HEK293 (cell line): ENCODE measurements around the gene EPHA2.

Experiments
- CTCF ChIA-PET: fragments of 350-600 bp; formaldehyde crosslinking; extraction: SDS; loops from one replicate; lab custom pipeline; 2021; ENCODE audit warnings: antibody characterized with exemption; lab: Yijun Ruan, JAX
- POLR2A ChIA-PET: fragments of 300-600 bp; formaldehyde crosslinking; extraction: SDS; loops from one replicate; lab custom pipeline; 2020; ENCODE audit warnings: antibody characterized with exemption, inconsistent platforms; lab: Yijun Ruan, JAX
- H3K27ac ChIP-seq: fragments of 200-500 bp; sonication (Bioruptor generic); 2 replicates; pipeline ENCODE4 v1.5.1; 2014; ENCODE audit warnings: low read depth, low read length, control low read depth, inconsistent platforms; ENCODE audit errors: extremely low read depth
- H3K36me3 ChIP-seq, 2 experiments: fragments of 200-500 bp in 1 of 2; sonication (Bioruptor generic) in 1 of 2; 1 replicate in 1 of 2; 2 replicates in 1 of 2; pipeline ENCODE4 v1.5.1; 2014 to 2017; ENCODE audit warnings: inconsistent platforms in 2 of 2, low read length in 2 of 2; ENCODE audit not compliant: control insufficient read depth in 2 of 2, insufficient read depth in 1 of 2
- H3K4me1 ChIP-seq: fragments of 200-500 bp; sonication (Bioruptor generic); 2 replicates; pipeline ENCODE4 v1.5.1; 2014; ENCODE audit warnings: mild to moderate bottlenecking, low read length, inconsistent platforms; ENCODE audit not compliant: control insufficient read depth, insufficient read depth
- H3K4me3 ChIP-seq: 2 replicates; pipeline ENCODE4 v1.5.1; 2011; ENCODE audit warnings: low read depth, mild to moderate bottlenecking, control low read depth, low read length, moderate library complexity
- H3K9me3 ChIP-seq: fragments of 200-500 bp; sonication (Bioruptor generic); 2 replicates; pipeline ENCODE4 v1.5.1; 2014; ENCODE audit warnings: low read depth, low read length, inconsistent platforms; ENCODE audit not compliant: control insufficient read depth, insufficient read depth
- EGR2 ChIP-seq: fragments of 450-650 bp; formaldehyde crosslinking; IDR thresholded peaks from 2 replicates; pipeline ENCODE4 v1.5.1; 2016; ENCODE audit warnings: low read depth, missing biosample characterization, missing genetic modification characterization
- GLI2 ChIP-seq: fragments of 450-650 bp; formaldehyde crosslinking; IDR thresholded peaks from 2 replicates; pipeline ENCODE4; 2017; ENCODE audit warnings: missing biosample characterization, missing genetic modification characterization, low read depth, borderline replicate concordance
- GLI4 ChIP-seq: fragments of 450-650 bp; formaldehyde crosslinking; IDR thresholded peaks from 2 replicates; pipeline ENCODE4 v1.5.1; 2016; ENCODE audit warnings: missing biosample characterization, missing genetic modification characterization
- KLF17 ChIP-seq: fragments of 450-650 bp; formaldehyde crosslinking; IDR thresholded peaks from 2 replicates; pipeline ENCODE4 v1.5.1; 2016; ENCODE audit warnings: missing biosample characterization, missing genetic modification characterization
- ZBTB17 ChIP-seq: fragments of 450-650 bp; formaldehyde crosslinking; IDR thresholded peaks from 2 replicates; pipeline ENCODE4 v1.5.1; 2016; ENCODE audit warnings: missing biosample characterization, missing genetic modification characterization
- ZFP3 ChIP-seq: fragments of 450-650 bp; formaldehyde crosslinking; IDR thresholded peaks from 2 replicates; pipeline ENCODE4 v1.5.1; 2016; ENCODE audit warnings: low read depth, missing biosample characterization, missing genetic modification characterization
- ZIC2 ChIP-seq: fragments of 450-650 bp; formaldehyde crosslinking; IDR thresholded peaks from 2 replicates; pipeline ENCODE4 v1.5.1; 2016; ENCODE audit warnings: missing biosample characterization, missing genetic modification characterization
- ZNF174 ChIP-seq: fragments of 450-650 bp; formaldehyde crosslinking; IDR thresholded peaks from 2 replicates; pipeline ENCODE4 v1.5.0; 2017; ENCODE audit warnings: missing biosample characterization, mild to moderate bottlenecking, missing genetic modification characterization
- ZNF239 ChIP-seq: fragments of 450-650 bp; formaldehyde crosslinking; IDR thresholded peaks from 2 replicates; pipeline ENCODE4 v1.5.1; 2016; ENCODE audit warnings: missing biosample characterization, missing genetic modification characterization
- ZNF555 ChIP-seq: fragments of 450-650 bp; formaldehyde crosslinking; conservative IDR thresholded peaks from 2 replicates; pipeline ENCODE4 v1.5.1; 2017; ENCODE audit warnings: missing biosample characterization, mild to moderate bottlenecking, missing genetic modification characterization, inconsistent platforms
- ZNF654 ChIP-seq: fragments of 450-650 bp; formaldehyde crosslinking; IDR thresholded peaks from 2 replicates; pipeline ENCODE4 v1.5.1; 2016; ENCODE audit warnings: low read depth, missing biosample characterization, missing genetic modification characterization
- ZSCAN16 ChIP-seq: fragments of 450-650 bp; formaldehyde crosslinking; IDR thresholded peaks from 2 replicates; pipeline ENCODE4 v1.5.1; 2016; ENCODE audit warnings: missing biosample characterization, missing genetic modification characterization
- TF ChIP-seq, protein P1 (sequence below): fragments of 450-650 bp; formaldehyde crosslinking; IDR thresholded peaks from 2 replicates; pipeline ENCODE4 v1.5.1; 2016; ENCODE audit warnings: missing biosample characterization, missing genetic modification characterization, borderline replicate concordance
- TF ChIP-seq, protein P2 (sequence below): fragments of 450-650 bp; IDR thresholded peaks from 2 replicates; pipeline ENCODE4 v1.5.1; 2018; ENCODE audit warnings: missing biosample characterization, mild to moderate bottlenecking, missing genetic modification characterization
- TF ChIP-seq, protein P3 (sequence below): fragments of 450-650 bp; formaldehyde crosslinking; IDR thresholded peaks from 2 replicates; pipeline ENCODE4 v1.5.1; 2016; ENCODE audit warnings: missing biosample characterization, missing genetic modification characterization
- TF ChIP-seq, protein P4 (sequence below): fragments of 450-650 bp; formaldehyde crosslinking; IDR thresholded peaks from 2 replicates; pipeline ENCODE4 v1.5.1; 2016; ENCODE audit warnings: missing biosample characterization, missing genetic modification characterization

EPHA2 gene

DNA sequence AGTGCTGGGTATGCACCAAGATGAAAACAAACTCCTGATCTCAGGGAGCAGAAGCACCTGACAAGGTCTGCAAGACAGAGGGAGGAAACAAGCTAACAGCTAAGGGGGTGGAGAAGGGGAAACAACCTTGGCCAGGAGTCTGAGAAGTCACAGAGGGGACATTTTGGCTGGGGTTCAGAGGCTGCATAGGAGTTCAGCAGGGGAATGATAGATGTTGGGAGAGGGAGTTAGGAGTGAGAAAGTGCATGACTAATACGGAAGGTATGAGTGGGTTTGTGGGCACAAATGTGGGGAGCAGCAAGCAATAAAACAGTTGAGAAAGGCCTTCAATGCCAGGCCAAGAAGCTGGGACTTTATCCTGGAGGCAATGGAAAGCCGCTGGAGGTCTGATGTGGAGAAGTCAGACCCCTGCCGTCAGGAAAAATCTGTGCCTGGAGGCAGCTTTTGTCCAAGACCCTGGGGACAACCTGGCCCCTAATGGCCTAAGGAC, 16.4 kb downstream of the EPHA2 start (continued):
- TF ChIP-seq, protein P1, sequence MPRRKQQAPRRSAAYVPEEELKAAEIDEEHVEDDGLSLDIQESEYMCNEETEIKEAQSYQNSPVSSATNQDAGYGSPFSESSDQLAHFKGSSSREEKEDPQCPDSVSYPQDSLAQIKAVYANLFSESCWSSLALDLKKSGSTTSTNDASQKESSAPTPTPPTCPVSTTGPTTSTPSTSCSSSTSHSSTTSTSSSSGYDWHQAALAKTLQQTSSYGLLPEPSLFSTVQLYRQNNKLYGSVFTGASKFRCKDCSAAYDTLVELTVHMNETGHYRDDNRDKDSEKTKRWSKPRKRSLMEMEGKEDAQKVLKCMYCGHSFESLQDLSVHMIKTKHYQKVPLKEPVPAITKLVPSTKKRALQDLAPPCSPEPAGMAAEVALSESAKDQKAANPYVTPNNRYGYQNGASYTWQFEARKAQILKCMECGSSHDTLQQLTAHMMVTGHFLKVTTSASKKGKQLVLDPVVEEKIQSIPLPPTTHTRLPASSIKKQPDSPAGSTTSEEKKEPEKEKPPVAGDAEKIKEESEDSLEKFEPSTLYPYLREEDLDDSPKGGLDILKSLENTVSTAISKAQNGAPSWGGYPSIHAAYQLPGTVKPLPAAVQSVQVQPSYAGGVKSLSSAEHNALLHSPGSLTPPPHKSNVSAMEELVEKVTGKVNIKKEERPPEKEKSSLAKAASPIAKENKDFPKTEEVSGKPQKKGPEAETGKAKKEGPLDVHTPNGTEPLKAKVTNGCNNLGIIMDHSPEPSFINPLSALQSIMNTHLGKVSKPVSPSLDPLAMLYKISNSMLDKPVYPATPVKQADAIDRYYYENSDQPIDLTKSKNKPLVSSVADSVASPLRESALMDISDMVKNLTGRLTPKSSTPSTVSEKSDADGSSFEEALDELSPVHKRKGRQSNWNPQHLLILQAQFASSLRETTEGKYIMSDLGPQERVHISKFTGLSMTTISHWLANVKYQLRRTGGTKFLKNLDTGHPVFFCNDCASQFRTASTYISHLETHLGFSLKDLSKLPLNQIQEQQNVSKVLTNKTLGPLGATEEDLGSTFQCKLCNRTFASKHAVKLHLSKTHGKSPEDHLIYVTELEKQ (tag by site-specific recombination) = no peak
- no peak for TF ChIP-seq ZBTB17 (tag by site-specific recombination)
- TF ChIP-seq ZIC2 (tag by site-specific recombination) = peak; percentile 93
- TF ChIP-seq ZNF174 (tag by site-specific recombination) = no peak
- TF ChIP-seq, protein P2, sequence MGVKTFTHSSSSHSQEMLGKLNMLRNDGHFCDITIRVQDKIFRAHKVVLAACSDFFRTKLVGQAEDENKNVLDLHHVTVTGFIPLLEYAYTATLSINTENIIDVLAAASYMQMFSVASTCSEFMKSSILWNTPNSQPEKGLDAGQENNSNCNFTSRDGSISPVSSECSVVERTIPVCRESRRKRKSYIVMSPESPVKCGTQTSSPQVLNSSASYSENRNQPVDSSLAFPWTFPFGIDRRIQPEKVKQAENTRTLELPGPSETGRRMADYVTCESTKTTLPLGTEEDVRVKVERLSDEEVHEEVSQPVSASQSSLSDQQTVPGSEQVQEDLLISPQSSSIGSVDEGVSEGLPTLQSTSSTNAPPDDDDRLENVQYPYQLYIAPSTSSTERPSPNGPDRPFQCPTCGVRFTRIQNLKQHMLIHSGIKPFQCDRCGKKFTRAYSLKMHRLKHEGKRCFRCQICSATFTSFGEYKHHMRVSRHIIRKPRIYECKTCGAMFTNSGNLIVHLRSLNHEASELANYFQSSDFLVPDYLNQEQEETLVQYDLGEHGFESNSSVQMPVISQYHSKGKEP (tag by site-specific recombination) = no peak
- peak; percentile 99 for TF ChIP-seq ZNF239 (tag by site-specific recombination)
- TF ChIP-seq ZSCAN16 (tag by site-specific recombination) = no peak
- peak; percentile 88 for TF ChIP-seq EGR2

DNA sequence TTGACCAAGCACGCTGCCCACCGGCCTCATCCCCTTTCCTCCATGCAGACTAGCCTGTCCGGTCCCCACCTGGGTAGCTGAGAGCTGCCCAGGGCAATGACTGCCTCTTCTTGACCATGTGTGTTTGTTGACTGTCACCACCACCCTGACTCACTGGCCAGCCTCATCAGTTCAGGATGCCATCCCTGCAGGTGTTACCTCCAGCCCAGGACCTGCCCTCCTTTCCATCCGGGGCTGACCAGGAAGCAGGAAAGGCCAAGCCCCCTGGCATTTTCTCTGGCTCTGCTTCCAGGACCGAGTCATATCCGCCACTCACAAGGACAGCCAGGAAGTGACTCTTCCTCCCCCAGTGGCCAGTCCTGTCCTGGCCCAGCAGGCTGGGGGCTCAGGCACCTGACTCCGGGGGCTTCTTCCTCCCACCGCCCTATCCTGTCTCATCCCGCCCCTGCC, 17.1 kb downstream of the EPHA2 start:
- CTCF ChIA-PET = no interaction called here
- Histone ChIP-seq H3K9me3 (no peaks in the 10 kb centered on the region), H3K36me3 (peaks cover 0 to 78% of the 10 kb centered on the region in 2 experiments; a peak in 2 of 3 replicates), H3K4me1 (no peaks in the 10 kb centered on the region), H3K27ac (no peak overlapping the region), H3K4me3 (no peak overlapping the region)
- POLR2A ChIA-PET = interaction anchor here (1.0 kb wide), 1 partner anchor 36 kb away, joined by 4 read pairs; no protein-coding TSS in a partner anchor
- TF ChIP-seq, protein P3, sequence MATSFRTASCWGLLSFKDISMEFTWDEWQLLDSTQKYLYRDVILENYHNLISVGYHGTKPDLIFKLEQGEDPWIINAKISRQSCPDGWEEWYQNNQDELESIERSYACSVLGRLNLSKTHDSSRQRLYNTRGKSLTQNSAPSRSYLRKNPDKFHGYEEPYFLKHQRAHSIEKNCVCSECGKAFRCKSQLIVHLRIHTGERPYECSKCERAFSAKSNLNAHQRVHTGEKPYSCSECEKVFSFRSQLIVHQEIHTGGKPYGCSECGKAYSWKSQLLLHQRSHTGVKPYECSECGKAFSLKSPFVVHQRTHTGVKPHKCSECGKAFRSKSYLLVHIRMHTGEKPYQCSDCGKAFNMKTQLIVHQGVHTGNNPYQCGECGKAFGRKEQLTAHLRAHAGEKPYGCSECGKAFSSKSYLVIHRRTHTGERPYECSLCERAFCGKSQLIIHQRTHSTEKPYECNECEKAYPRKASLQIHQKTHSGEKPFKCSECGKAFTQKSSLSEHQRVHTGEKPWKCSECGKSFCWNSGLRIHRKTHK = no peak
- TF ChIP-seq GLI2 (tag by site-specific recombination) (no peak), ZNF654 (no peak), ZNF555 (no peak), KLF17 (tag by site-specific recombination) (no peak), ZFP3 (tag by site-specific recombination) (no peak), GLI4 (0 out of 2 replicates have a peak, but pooled peaks have one; percentile 63)
- TF ChIP-seq, protein P4, sequence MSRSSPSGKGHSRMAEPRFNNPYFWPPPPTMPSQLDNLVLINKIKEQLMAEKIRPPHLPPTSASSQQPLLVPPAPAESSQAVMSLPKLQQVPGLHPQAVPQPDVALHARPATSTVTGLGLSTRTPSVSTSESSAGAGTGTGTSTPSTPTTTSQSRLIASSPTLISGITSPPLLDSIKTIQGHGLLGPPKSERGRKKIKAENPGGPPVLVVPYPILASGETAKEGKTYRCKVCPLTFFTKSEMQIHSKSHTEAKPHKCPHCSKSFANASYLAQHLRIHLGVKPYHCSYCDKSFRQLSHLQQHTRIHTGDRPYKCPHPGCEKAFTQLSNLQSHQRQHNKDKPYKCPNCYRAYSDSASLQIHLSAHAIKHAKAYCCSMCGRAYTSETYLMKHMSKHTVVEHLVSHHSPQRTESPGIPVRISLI = no peak
